ENCODE measurements around the gene TMPRSS4. TPM values are rescaled to one million over a fixed set of nuclear protein-coding genes. Genes with fewer than 3 reads are reported as not detected.

Gene TMPRSS4
- total RNA-seq, 1 experiment from 2014 or later = 1.5 TPM

DNA sequence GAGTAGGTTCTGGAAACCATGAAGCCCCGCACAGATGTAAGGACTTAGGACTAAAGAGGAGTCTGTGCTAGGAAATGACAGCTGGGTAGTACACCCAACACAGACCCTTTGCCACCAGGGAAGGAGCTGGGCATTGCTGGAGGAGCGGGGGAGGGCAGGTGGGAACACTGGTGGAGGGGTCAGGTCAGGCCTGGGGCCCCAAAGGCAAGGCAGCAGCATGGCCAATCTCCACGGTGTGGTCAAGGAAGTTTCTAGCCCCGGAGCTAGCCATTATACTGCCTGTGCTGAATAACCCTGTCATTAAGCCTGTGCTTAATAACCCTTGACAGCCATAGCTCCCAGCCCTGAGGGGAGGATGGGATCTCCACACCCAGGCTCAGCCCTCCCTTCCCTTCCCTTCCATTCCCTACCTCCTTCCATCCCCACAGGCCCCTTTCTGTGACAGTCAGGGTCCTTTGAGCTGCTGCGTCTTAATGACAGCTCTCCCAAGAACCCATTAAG is 2.1 kb downstream of the TMPRSS4 start:
- TF ChIP-seq SIN3A (IDR thresholded peaks at IDR 0.05; ENCODE audit: low read depth) (no peak), ZFX (IDR thresholded peaks at IDR 0.05) (no peak), SP1 (IDR thresholded peaks at IDR 0.05; ENCODE audit: low read depth) (no peak), TCF7L2 (IDR thresholded peaks at IDR 0.05; ENCODE audit: borderline replicate concordance, extremely low read depth, insufficient read depth, insufficient read length) (no peak), ZNF274 (IDR thresholded peaks at IDR 0.05; ENCODE audit: low read depth, low read length) (no peak), YY1 (IDR thresholded peaks at IDR 0.05; ENCODE audit: extremely low read depth, insufficient replicate concordance, low read depth, low read length) (no peak), JUND (IDR thresholded peaks at IDR 0.05) (no peak), POLR2AphosphoS5 (IDR thresholded peaks at IDR 0.05; ENCODE audit: low read depth, low read length) (no peak)
- TF ChIP-seq, protein P1, sequence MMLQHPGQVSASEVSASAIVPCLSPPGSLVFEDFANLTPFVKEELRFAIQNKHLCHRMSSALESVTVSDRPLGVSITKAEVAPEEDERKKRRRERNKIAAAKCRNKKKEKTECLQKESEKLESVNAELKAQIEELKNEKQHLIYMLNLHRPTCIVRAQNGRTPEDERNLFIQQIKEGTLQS (IDR thresholded peaks at IDR 0.05) = no peak
- TF ChIP-seq, protein P2, sequence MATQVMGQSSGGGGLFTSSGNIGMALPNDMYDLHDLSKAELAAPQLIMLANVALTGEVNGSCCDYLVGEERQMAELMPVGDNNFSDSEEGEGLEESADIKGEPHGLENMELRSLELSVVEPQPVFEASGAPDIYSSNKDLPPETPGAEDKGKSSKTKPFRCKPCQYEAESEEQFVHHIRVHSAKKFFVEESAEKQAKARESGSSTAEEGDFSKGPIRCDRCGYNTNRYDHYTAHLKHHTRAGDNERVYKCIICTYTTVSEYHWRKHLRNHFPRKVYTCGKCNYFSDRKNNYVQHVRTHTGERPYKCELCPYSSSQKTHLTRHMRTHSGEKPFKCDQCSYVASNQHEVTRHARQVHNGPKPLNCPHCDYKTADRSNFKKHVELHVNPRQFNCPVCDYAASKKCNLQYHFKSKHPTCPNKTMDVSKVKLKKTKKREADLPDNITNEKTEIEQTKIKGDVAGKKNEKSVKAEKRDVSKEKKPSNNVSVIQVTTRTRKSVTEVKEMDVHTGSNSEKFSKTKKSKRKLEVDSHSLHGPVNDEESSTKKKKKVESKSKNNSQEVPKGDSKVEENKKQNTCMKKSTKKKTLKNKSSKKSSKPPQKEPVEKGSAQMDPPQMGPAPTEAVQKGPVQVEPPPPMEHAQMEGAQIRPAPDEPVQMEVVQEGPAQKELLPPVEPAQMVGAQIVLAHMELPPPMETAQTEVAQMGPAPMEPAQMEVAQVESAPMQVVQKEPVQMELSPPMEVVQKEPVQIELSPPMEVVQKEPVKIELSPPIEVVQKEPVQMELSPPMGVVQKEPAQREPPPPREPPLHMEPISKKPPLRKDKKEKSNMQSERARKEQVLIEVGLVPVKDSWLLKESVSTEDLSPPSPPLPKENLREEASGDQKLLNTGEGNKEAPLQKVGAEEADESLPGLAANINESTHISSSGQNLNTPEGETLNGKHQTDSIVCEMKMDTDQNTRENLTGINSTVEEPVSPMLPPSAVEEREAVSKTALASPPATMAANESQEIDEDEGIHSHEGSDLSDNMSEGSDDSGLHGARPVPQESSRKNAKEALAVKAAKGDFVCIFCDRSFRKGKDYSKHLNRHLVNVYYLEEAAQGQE (IDR thresholded peaks at IDR 0.05; ENCODE audit: low read depth) = no peak
- TF ChIP-seq, protein P3, sequence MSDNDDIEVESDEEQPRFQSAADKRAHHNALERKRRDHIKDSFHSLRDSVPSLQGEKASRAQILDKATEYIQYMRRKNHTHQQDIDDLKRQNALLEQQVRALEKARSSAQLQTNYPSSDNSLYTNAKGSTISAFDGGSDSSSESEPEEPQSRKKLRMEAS (IDR thresholded peaks at IDR 0.05) = no peak
- TF ChIP-seq, protein P4, sequence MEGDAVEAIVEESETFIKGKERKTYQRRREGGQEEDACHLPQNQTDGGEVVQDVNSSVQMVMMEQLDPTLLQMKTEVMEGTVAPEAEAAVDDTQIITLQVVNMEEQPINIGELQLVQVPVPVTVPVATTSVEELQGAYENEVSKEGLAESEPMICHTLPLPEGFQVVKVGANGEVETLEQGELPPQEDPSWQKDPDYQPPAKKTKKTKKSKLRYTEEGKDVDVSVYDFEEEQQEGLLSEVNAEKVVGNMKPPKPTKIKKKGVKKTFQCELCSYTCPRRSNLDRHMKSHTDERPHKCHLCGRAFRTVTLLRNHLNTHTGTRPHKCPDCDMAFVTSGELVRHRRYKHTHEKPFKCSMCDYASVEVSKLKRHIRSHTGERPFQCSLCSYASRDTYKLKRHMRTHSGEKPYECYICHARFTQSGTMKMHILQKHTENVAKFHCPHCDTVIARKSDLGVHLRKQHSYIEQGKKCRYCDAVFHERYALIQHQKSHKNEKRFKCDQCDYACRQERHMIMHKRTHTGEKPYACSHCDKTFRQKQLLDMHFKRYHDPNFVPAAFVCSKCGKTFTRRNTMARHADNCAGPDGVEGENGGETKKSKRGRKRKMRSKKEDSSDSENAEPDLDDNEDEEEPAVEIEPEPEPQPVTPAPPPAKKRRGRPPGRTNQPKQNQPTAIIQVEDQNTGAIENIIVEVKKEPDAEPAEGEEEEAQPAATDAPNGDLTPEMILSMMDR (IDR thresholded peaks at IDR 0.05 in 2 of 3, conservative IDR thresholded peaks at IDR 0.05 in 1 of 3; ENCODE audit: borderline replicate concordance in 1 of 3, insufficient read depth in 1 of 3, low read depth in 2 of 3, low read length in 2 of 3) = no peak
- Histone ChIP-seq H3K9ac (ENCODE audit: low read length) (no peak overlapping the region), H3K9me2 (ENCODE audit: insufficient read depth) (no peaks in the 10 kb centered on the region), H3K4me3 (replicated peaks in 1 of 2; ENCODE audit: low read depth in 1 of 2, low read length in 2 of 2) (no peak overlapping the region), H3K27me3 (ENCODE audit: insufficient read depth, low read length) (no peaks in the 10 kb centered on the region), H2AFZ (ENCODE audit: low read depth, low read length, poor library complexity, severe bottlenecking) (no peak overlapping the region), H3K4me1 (ENCODE audit: control insufficient read depth in 1 of 2, insufficient read depth in 2 of 2, low read length in 2 of 2) (peaks cover 21 to 31% of the 10 kb centered on the region in 2 experiments), H3K36me3 (ENCODE audit: control insufficient read depth in 1 of 2, insufficient read depth in 2 of 2, low read length in 2 of 2) (no peaks in the 10 kb centered on the region), H3K9me3 (ENCODE audit: control insufficient read depth in 1 of 2, insufficient read depth in 1 of 2, low read depth in 1 of 2, low read length in 2 of 2) (no peaks in the 10 kb centered on the region), H3K79me2 (ENCODE audit: insufficient read depth, low read length) (no peaks in the 10 kb centered on the region), H3K4me2 (ENCODE audit: low read length) (no peak overlapping the region), H4K20me1 (ENCODE audit: insufficient read depth) (no peaks in the 10 kb centered on the region), H3K27ac (ENCODE audit: low read depth, low read length) (no peak overlapping the region)
- DNase-seq (ENCODE audit: low read depth, low spot score) (no peak), ATAC-seq (no peak)
- ChIA-PET CTCF (no interaction called here), POLR2A (no interaction called here), RAD21 (ENCODE audit: low non-redundant PET in 1 of 2, low total read pairs in 2 of 2, uncharacterized antibody in 2 of 2, unreplicated experiment in 2 of 2) (no interaction called here)
- BruUV-seq (replicated peaks) = no TSS peak
- intact Hi-C loops (cut with micrococcal nuclease) = no loop called here

Measured in HCT116 (cell line).